GM21529 (cell line): ENCODE measurements around the gene FAM3B.

ENCODE experiments used
- ATAC-seq: cut with Tn5 transposase; IDR thresholded peaks from one replicate; pipeline ENCODE4 v1.9.1; 2021; ENCODE audit not compliant: unreplicated experiment

FAM3B gene

GRCh38 chr21:41318218-41318617 lies 1.6 kb downstream of the FAM3B start:
- ATAC-seq = no peak

GRCh38 chr21:41319273-41319672 lies 2.7 kb downstream of the FAM3B start:
- no peak for ATAC-seq

- ATAC-seq = no peak
Measured at GRCh38 chr21:41321211-41321907, 4.8 kb downstream of the FAM3B start.

- no peak for ATAC-seq
Measured at GRCh38 chr21:41321908-41322495, 5.4 kb downstream of the FAM3B start.

- no peak for ATAC-seq
Measured at GRCh38 chr21:41322496-41323382, 6.1 kb downstream of the FAM3B start.

- no peak for ATAC-seq
Measured at GRCh38 chr21:41325138-41325912, 8.7 kb downstream of the FAM3B start.

- ATAC-seq = no peak
Measured at GRCh38 chr21:41326414-41327080, 9.9 kb downstream of the FAM3B start.

- no peak for ATAC-seq
Measured at GRCh38 chr21:41327753-41328152, 11.2 kb downstream of the FAM3B start.

GRCh38 chr21:41328660-41329607 lies 12.3 kb downstream of the FAM3B start:
- no peak for ATAC-seq

- no peak for ATAC-seq
Measured at GRCh38 chr21:41333752-41334151, 17.2 kb downstream of the FAM3B start.

GRCh38 chr21:41337515-41337914 lies 20.9 kb downstream of the FAM3B start:
- ATAC-seq = no peak

- no peak for ATAC-seq
Measured at GRCh38 chr21:41338455-41338854, 21.9 kb downstream of the FAM3B start.

- no peak for ATAC-seq
Measured at GRCh38 chr21:41342035-41342434, 25.4 kb downstream of the FAM3B start.

- ATAC-seq = no peak
Measured at GRCh38 chr21:41344146-41344545, 27.5 kb downstream of the FAM3B start.

GRCh38 chr21:41345356-41345755 lies 28.8 kb downstream of the FAM3B start:
- ATAC-seq = no peak

- no peak for ATAC-seq
Measured at GRCh38 chr21:41345934-41346685, 29.5 kb downstream of the FAM3B start.

GRCh38 chr21:41346758-41347157 lies 30.2 kb downstream of the FAM3B start:
- ATAC-seq = no peak

- no peak for ATAC-seq
Measured at GRCh38 chr21:41348434-41348833, 31.8 kb downstream of the FAM3B start.

GRCh38 chr21:41349126-41349525 lies 32.5 kb downstream of the FAM3B start:
- no peak for ATAC-seq
